A549 (cell line): Measurements from ENCODE around the gene HNMT. TPM values are rescaled to one million over a fixed set of nuclear protein-coding genes. Genes with fewer than 3 reads are reported as not detected.

Experiments used
- ATAC-seq, 2 experiments: fragments of 200-7000 bp in 1 of 2; fragments of >200 bp in 1 of 2; cut with Nextera tagmentation in 1 of 2; cut with Tn5 transposase in 1 of 2; 3 replicates each; pipeline versions ENCODE4 v1.8.0 to v1.9.1; 2018 to 2020; ENCODE audit warnings: mild to moderate bottlenecking in 1 of 2, moderate library complexity in 1 of 2
- CTCF ChIA-PET: fragments of 300-600 bp; sonication (Branson Sonifier 250); formaldehyde crosslinking; extraction: SDS; loops from one replicate; lab custom pipeline; 2021; ENCODE audit warnings: antibody characterized with exemption, inconsistent platforms; lab: Yijun Ruan, JAX
- POLR2A ChIA-PET: fragments of 350-600 bp; formaldehyde crosslinking; extraction: SDS; loops from one replicate; lab custom pipeline; 2021; ENCODE audit warnings: antibody characterized with exemption, inconsistent platforms; lab: Yijun Ruan, JAX
- DNase-seq, 2 experiments: peaks; one replicate each; pipeline versions ENCODE4 v3.0.0 to v3.0.0-alpha.2; 2011 to 2016; ENCODE audit warnings: low read depth in 1 of 2, low spot score in 1 of 2
- FAIRE-seq: peaks from 2 replicates; lab custom pipeline; 2011; peaks lifted over from hg19 to GRCh38; lab: Jason Lieb, UNC
- H3K27ac ChIP-seq, 2 experiments: fragments of >200 bp; sonication (Bioruptor Twin); formaldehyde crosslinking; 3 replicates each; pipeline ENCODE4 v1.5.1; 2016 to 2017
- H3K4me1 ChIP-seq: fragments of >200 bp; sonication (Bioruptor Twin); formaldehyde crosslinking; 3 replicates; pipeline ENCODE4 v1.6.1; 2016
- H3K4me2 ChIP-seq: fragments of >200 bp; sonication (Bioruptor Twin); formaldehyde crosslinking; 3 replicates; pipeline ENCODE4 v1.6.1; 2016
- H3K4me3 ChIP-seq: fragments of >200 bp; sonication (Bioruptor Twin); formaldehyde crosslinking; 3 replicates; pipeline ENCODE4 v1.5.1; 2016
- H3K9me3 ChIP-seq: fragments of >200 bp; sonication (Bioruptor Twin); formaldehyde crosslinking; 3 replicates; pipeline ENCODE4 v1.6.1; 2016
- CBX2 ChIP-seq: fragments of 200-600 bp; sonication (generic); IDR thresholded peaks from 2 replicates; pipeline ENCODE4 v1.6.1; 2016; ENCODE audit warnings: low read depth, mild to moderate bottlenecking, borderline replicate concordance
- CBX8 ChIP-seq: fragments of 200-600 bp; sonication (generic); IDR thresholded peaks from 2 replicates; pipeline ENCODE4 v1.6.1; 2016
- CHD4 ChIP-seq: fragments of 200-600 bp; sonication (generic); IDR thresholded peaks from 2 replicates; pipeline ENCODE4 v1.6.1; 2016; ENCODE audit warnings: antibody characterized with exemption, mild to moderate bottlenecking, borderline replicate concordance
- EHMT2 ChIP-seq: fragments of 200-600 bp; sonication (generic); IDR thresholded peaks from 2 replicates; pipeline ENCODE4 v1.6.1; 2016; ENCODE audit warnings: antibody characterized with exemption, low read depth, mild to moderate bottlenecking, moderate library complexity
- EP300 ChIP-seq, 2 experiments: fragments of >200 bp; sonication (Bioruptor Twin); formaldehyde crosslinking; IDR thresholded peaks; 2 replicates in 1 of 2; 3 replicates in 1 of 2; pipeline ENCODE4 v1.6.1; 2016 to 2017
- ESRRA ChIP-seq: fragments of 150-350 bp; IDR thresholded peaks from 2 replicates; pipeline ENCODE4 v1.6.1; 2014; ENCODE audit warnings: mild to moderate bottlenecking, low read length, borderline replicate concordance
- FOXS1 ChIP-seq: fragments of 250-450 bp; sonication (Bioruptor Pico); IDR thresholded peaks from 2 replicates; pipeline ENCODE4 v1.5.0; 2020; ENCODE audit warnings: mild to moderate bottlenecking, moderate library complexity
- HDAC2 ChIP-seq: fragments of 200-600 bp; sonication (generic); IDR thresholded peaks from 2 replicates; pipeline ENCODE4 v1.6.1; 2016
- JUN ChIP-seq, 2 experiments: fragments of >200 bp; sonication (Bioruptor Twin); formaldehyde crosslinking; IDR thresholded peaks; 2 replicates in 1 of 2; 3 replicates in 1 of 2; pipeline ENCODE4 v1.6.1; 2016 to 2017
- JUNB ChIP-seq: fragments of >200 bp; sonication (Bioruptor Twin); formaldehyde crosslinking; IDR thresholded peaks from 2 replicates; pipeline ENCODE4 v1.6.1; 2016
- KDM1A ChIP-seq: fragments of 200-600 bp; sonication (generic); IDR thresholded peaks from 2 replicates; pipeline ENCODE4 v1.6.1; 2016; ENCODE audit warnings: low read depth, mild to moderate bottlenecking
- MAFK ChIP-seq: fragments of 450-650 bp; IDR thresholded peaks from 2 replicates; pipeline ENCODE4 v1.6.1; 2014; ENCODE audit not compliant: partially characterized antibody
- MYC ChIP-seq: IDR thresholded peaks from 2 replicates; pipeline ENCODE4 v1.6.1; 2012; ENCODE audit warnings: mild to moderate bottlenecking, inconsistent platforms, low read length, improper control_type of control experiment, borderline replicate concordance
- NPAS2 ChIP-seq: fragments of 250-450 bp; sonication (Bioruptor Pico); IDR thresholded peaks from 2 replicates; pipeline ENCODE4 v1.8.0; 2022; ENCODE audit warnings: mild to moderate bottlenecking, moderate library complexity, borderline replicate concordance
- PHF8 ChIP-seq: fragments of 200-600 bp; sonication (generic); IDR thresholded peaks from 2 replicates; pipeline ENCODE4 v1.6.1; 2016; ENCODE audit warnings: low read depth, mild to moderate bottlenecking, antibody characterized with exemption, moderate library complexity, borderline replicate concordance
- POLR2AphosphoS2 ChIP-seq: conservative IDR thresholded peaks from 2 replicates; pipeline ENCODE4 v1.6.1; 2012; ENCODE audit warnings: low read length, improper control_type of control experiment, inconsistent platforms
- RAD21 ChIP-seq, 2 experiments: fragments of >200 bp in 1 of 2; sonication (Bioruptor Twin) in 1 of 2; formaldehyde crosslinking in 1 of 2; IDR thresholded peaks in 1 of 2; conservative IDR thresholded peaks in 1 of 2; 2 replicates in 1 of 2; 3 replicates in 1 of 2; pipeline ENCODE4 v1.6.1; 2012 to 2018; ENCODE audit warnings: inconsistent platforms in 1 of 2
- RARB ChIP-seq: fragments of 250-450 bp; sonication (Bioruptor Pico); IDR thresholded peaks from 2 replicates; pipeline ENCODE4 v1.8.0; 2021; ENCODE audit warnings: mild to moderate bottlenecking, moderate library complexity
- RCOR1 ChIP-seq: fragments of 150-350 bp; IDR thresholded peaks from 2 replicates; pipeline ENCODE4 v1.6.1; 2014; ENCODE audit warnings: antibody characterized with exemption, low read length, low read depth
- REST ChIP-seq: fragments of 200-600 bp; sonication (generic); IDR thresholded peaks from 2 replicates; pipeline ENCODE4 v1.6.1; 2016; ENCODE audit warnings: antibody characterized with exemption, mild to moderate bottlenecking, moderate library complexity
- SMC3 ChIP-seq: fragments of >200 bp; sonication (Bioruptor Twin); formaldehyde crosslinking; IDR thresholded peaks from 3 replicates; pipeline ENCODE4 v1.6.1; 2018; ENCODE audit warnings: inconsistent platforms
- SREBF2 ChIP-seq: fragments of 450-650 bp; IDR thresholded peaks from 2 replicates; pipeline ENCODE4 v1.6.1; 2014; ENCODE audit warnings: mild to moderate bottlenecking, moderate library complexity
- TP53 ChIP-seq: fragments of 250-450 bp; sonication (Bioruptor Pico); IDR thresholded peaks from 2 replicates; pipeline ENCODE4 v1.5.0; 2021; ENCODE audit warnings: mild to moderate bottlenecking, moderate library complexity
- ZNF302 ChIP-seq: fragments of 250-450 bp; sonication (Bioruptor Pico); IDR thresholded peaks from 2 replicates; pipeline ENCODE4 v1.9.0; 2021; ENCODE audit warnings: inconsistent platforms, mild to moderate bottlenecking, moderate library complexity
- ZSCAN20 ChIP-seq: fragments of 250-450 bp; sonication (Bioruptor Pico); IDR thresholded peaks from 2 replicates; pipeline ENCODE4 v1.8.0; 2022; ENCODE audit warnings: mild to moderate bottlenecking, moderate library complexity
- WGBS: methylation state at CpG from one replicate; pipeline ENCODE4 v1.1.6; 2017; ENCODE audit errors: missing lambda C conversion rate; 5-methylcytosine and 5-hydroxymethylcytosine counted together
- polyA plus RNA-seq, 4 experiments: library from polyadenylated mRNA; depleted of rRNA in 3 of 4; stranded (reverse); fragments of >200 nt; fragmentation: RNase III in 1 of 4; extraction: RNeasy Plus Mini Kit Qiagen cat#74134 plus additional on column Dnase treatment in 1 of 4; gene quantifications; 2 replicates in 3 of 4; 3 replicates in 1 of 4; pipeline ENCODE4 v1.2.3, GENCODE V29; 2011 to 2017
- TF ChIP-seq, protein P1 (sequence below): IDR thresholded peaks from 2 replicates; pipeline ENCODE4 v1.6.1; 2012; ENCODE audit warnings: low read depth, borderline replicate concordance
- TF ChIP-seq, protein P2 (sequence below): fragments of >200 bp; sonication (Bioruptor Twin); formaldehyde crosslinking; IDR thresholded peaks from 3 replicates; pipeline ENCODE4 v1.5.1; 2016

HNMT gene
- polyA plus RNA-seq, 2 of the 4 experiments (the other 2 are of a cell fraction) = 1.5 to 5.5 TPM

DNA sequence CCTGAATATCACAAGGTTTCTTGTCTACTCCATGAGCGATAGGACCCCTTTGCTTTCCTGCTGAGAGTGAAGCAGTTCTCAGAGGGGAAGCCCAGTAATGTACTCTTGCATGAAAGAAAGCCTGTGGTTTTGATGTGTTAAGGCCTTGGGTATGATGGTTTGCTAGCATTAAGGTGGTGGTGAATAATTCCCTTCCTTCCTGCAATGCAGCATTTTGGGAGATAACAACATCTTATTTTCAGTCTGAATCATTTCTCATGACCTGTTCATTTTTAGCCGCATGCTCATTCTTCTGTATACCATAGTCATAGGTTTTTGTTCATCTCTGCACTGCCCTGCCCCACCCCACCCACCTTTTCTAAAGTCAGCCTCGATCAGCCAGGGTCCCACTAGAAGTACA is 66.2 kb downstream of the HNMT start:
- Histone ChIP-seq H3K9me3 (no peaks in the 10 kb centered on the region), H3K4me1 (0 out of 3 replicates have a peak, but pooled peaks cover 3% of the 10 kb centered on the region), H3K27ac (no peak overlapping the region), H3K4me3 (no peak overlapping the region), H3K4me2 (no peak overlapping the region)
- ChIA-PET CTCF (interaction anchor here (1.2 kb wide), 1 partner anchor 10 kb away, joined by 3 read pairs; no protein-coding TSS in a partner anchor), POLR2A (no interaction called here)
- ATAC-seq (no peak), DNase-seq (no peak), FAIRE-seq (no peak)
- TF ChIP-seq SMC3 (no peak), NPAS2 (CRISPR knock-in tag) (no peak), ZSCAN20 (CRISPR knock-in tag) (no peak), ZNF302 (CRISPR knock-in tag) (no peak), EHMT2 (no peak), FOXS1 (CRISPR knock-in tag) (no peak), RCOR1 (no peak), CHD4 (no peak), JUNB (no peak), REST (no peak), PHF8 (no peak), TP53 (no peak)
- TF ChIP-seq, protein P1, sequence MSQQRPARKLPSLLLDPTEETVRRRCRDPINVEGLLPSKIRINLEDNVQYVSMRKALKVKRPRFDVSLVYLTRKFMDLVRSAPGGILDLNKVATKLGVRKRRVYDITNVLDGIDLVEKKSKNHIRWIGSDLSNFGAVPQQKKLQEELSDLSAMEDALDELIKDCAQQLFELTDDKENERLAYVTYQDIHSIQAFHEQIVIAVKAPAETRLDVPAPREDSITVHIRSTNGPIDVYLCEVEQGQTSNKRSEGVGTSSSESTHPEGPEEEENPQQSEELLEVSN = no peak
- WGBS = 64% methylated on average over 3 of the region's 3 CpGs

DNA sequence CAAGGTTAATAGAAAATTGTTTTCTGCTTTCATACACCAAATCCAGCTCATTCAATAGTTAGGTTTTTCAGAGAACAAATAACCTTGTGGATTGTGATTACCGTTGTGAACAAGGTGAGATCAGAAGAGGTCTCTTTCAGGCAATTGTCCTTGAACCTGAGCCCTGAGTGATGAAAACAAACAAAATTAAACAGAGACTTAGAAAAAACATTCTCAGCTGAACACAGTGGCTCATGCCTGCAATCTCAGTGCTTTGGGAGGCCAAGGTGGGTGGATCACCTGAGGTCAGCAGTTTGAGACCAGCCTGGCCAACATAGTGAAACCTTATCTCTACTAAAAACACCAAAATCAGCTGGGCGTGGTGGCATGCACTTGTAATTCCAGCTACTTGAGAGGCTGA is 68.1 kb downstream of the HNMT start:
- no peak for ATAC-seq
- 0 out of 3 replicates have a peak, but pooled peaks cover 13% of the 10 kb centered on the region for H3K4me1 ChIP-seq
- H3K4me3 ChIP-seq = no peak overlapping the region
- H3K9me3 ChIP-seq = no peaks in the 10 kb centered on the region
- 38% methylated on average over 2 of the region's 2 CpGs for WGBS
- H3K27ac ChIP-seq = no peak overlapping the region
- FAIRE-seq = no peak
- TF ChIP-seq FOXS1 (CRISPR knock-in tag) (no peak), RAD21 (conservative IDR thresholded peaks at IDR 0.05 in 1 of 2, IDR thresholded peaks at IDR 0.05 in 1 of 2) (no peak)
- TF ChIP-seq, protein P2, sequence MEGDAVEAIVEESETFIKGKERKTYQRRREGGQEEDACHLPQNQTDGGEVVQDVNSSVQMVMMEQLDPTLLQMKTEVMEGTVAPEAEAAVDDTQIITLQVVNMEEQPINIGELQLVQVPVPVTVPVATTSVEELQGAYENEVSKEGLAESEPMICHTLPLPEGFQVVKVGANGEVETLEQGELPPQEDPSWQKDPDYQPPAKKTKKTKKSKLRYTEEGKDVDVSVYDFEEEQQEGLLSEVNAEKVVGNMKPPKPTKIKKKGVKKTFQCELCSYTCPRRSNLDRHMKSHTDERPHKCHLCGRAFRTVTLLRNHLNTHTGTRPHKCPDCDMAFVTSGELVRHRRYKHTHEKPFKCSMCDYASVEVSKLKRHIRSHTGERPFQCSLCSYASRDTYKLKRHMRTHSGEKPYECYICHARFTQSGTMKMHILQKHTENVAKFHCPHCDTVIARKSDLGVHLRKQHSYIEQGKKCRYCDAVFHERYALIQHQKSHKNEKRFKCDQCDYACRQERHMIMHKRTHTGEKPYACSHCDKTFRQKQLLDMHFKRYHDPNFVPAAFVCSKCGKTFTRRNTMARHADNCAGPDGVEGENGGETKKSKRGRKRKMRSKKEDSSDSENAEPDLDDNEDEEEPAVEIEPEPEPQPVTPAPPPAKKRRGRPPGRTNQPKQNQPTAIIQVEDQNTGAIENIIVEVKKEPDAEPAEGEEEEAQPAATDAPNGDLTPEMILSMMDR = no peak
- TF ChIP-seq, all 56 proteins: peak for 0
- no peak overlapping the region for H3K4me2 ChIP-seq
- ChIA-PET CTCF (no interaction called here), POLR2A (no interaction called here)
- no peak for DNase-seq

GRCh38 chr2:138034536-138034935 is 70.3 kb downstream of the HNMT start:
- H3K4me1 ChIP-seq = 0 out of 3 replicates have a peak, but pooled peaks cover 13% of the 10 kb centered on the region
- FAIRE-seq (no peak), DNase-seq (no peak), ATAC-seq (no peak)
- no peak overlapping the region for H3K4me2 ChIP-seq
- POLR2A ChIA-PET = no interaction called here
- no peaks in the 10 kb centered on the region for H3K9me3 ChIP-seq
- CTCF ChIA-PET = no interaction called here
- no peak overlapping the region for H3K27ac ChIP-seq
- H3K4me3 ChIP-seq = no peak overlapping the region
- 81% methylated on average over 3 of the region's 3 CpGs for WGBS
- TF ChIP-seq ESRRA (no peak), REST (no peak), POLR2AphosphoS2 (no peak), EP300 (IDR thresholded peaks at IDR 0.05) (no peak), CBX8 (no peak), FOXS1 (CRISPR knock-in tag) (no peak), CBX2 (no peak), KDM1A (no peak), HDAC2 (no peak), MYC (no peak), JUN (IDR thresholded peaks at IDR 0.05) (no peak), MAFK (no peak), RARB (no peak), SREBF2 (no peak)
